GM19328 (cell line): ENCODE results near the gene CEP19.

ENCODE experiments used
- ATAC-seq: cut with Tn5 transposase; IDR thresholded peaks from one replicate; pipeline ENCODE4 v1.9.1; 2021; ENCODE audit warnings: mild to moderate bottlenecking, moderate library complexity; ENCODE audit not compliant: unreplicated experiment

Gene CEP19

GRCh38 chr3:196712514-196713413, 714 bp upstream of the CEP19 start:
- ATAC-seq, result peak; percentile 58

- no peak for ATAC-seq
Observed at GRCh38 chr3:196708467-196708866, 3.6 kb downstream of the CEP19 start.

DNA sequence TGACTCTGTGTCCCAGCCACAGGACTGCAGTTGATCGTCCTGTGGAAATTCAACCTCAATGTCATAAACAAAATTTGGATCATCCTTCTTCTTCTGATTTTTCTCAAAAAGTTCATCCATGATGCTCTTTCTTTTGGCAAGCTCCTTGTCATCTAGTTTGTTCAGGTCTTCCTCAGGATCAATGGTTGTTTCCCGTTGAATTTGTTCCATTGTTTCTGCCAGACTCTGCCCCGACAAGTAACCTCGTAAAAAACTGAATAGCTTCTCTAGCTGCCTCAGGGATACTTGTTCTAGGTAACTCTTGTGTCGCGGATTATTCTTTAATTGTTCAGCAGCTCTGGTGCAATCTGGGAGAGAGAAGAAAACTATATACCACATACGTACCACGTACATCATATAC, 4.5 kb downstream of the CEP19 start:
- ATAC-seq, result no peak

- ATAC-seq, result no peak
Observed at GRCh38 chr3:196706731-196707130, 5.3 kb downstream of the CEP19 start.

DNA sequence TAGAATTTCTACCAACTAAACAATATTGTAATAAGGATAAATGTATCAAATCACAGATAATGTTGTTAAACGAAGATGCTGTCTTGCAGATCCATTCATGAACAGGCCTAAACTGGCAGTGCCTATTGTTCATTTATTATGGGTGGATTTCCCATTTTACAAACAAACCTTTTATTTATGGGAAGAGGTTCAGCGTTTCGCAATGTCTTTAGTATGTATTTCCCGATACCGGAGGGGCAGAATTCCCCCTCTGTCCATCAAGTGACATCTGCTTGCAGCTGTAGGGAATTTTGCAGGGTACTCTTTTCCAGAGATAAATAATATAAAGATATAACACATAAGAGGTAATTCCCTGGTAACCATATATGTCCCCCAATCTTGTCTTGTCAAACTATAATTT, 5.7 kb downstream of the CEP19 start:
- ATAC-seq, result no peak

- no peak for ATAC-seq
Observed at GRCh38 chr3:196700801-196701200, 11.2 kb downstream of the CEP19 start.

- ATAC-seq, result no peak
Observed at GRCh38 chr3:196699749-196700148, 12.3 kb downstream of the CEP19 start.

DNA sequence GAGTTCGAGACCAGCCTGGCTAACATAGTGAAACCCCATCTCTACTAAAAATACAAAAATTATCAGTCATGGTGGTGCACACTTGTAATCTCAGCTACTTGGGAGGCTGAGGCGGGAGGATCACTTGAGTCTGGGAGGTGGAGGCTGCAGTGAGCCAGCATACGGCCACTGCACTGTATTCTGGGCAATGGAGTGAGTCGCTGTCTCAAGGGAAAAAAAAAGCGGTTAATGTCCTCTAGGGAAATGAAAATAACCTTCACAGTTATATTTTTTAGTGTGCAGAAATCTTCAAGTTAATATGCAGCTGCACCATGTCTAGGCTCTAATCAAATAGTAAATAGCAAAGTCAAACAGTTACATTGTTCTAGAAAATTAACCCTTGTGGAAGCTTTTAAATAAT, 14.8 kb downstream of the CEP19 start:
- ATAC-seq, result no peak

DNA sequence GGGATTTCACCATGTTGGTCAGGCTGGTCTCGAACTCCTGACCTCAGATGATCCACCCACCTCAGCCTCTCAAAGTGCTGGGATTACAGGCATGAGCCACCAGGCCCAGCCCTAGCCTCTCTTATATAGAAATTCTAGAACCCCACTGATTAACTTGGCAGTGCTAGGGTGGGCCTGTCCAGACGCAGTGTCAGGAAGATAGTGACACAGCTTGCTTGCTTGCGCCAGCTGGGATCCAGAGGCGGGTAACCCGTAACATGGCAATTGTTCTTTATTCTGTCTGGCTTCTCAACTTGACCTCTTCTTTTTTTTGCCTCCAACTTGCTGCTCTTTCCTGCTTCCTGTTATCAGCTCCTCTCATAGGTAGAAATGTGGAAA, 16.2 kb downstream of the CEP19 start:
- no peak for ATAC-seq

DNA sequence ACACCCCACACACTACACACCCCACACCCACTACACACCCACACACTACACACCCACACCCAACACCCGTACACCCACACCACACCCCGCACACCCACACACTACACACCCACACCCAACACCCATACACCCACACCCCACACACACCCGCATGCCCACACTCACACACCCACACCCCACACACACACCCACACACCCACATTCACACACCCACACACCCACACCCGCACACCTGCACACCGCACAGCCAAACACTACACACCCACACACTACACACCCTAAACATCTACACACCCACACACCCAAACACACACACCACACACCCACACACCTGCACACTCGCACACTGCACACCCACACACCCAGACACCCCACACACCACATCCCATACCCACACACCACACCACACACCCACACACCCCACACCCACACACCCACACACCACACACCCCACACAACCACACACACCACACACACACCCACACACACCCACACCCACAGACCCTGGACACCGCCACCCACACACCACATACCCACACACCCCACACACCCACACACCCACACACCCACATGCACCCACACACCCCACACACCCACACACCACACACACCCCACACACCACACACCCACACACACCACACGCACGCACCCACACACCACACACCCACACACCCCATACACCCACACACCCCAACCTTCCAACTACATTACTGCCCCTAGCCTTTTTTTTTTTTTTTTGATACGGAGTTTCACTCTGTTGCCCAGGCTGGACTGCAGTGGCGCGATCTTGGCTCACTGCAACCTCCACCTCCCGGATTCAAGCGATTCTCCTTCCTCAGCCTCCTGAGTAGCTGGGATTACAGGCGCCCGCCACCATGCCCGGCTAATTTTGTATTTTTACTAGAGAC, 16.9 kb downstream of the CEP19 start:
- ATAC-seq, result no peak

- no peak for ATAC-seq
Observed at GRCh38 chr3:196694202-196694638, 17.8 kb downstream of the CEP19 start.

DNA sequence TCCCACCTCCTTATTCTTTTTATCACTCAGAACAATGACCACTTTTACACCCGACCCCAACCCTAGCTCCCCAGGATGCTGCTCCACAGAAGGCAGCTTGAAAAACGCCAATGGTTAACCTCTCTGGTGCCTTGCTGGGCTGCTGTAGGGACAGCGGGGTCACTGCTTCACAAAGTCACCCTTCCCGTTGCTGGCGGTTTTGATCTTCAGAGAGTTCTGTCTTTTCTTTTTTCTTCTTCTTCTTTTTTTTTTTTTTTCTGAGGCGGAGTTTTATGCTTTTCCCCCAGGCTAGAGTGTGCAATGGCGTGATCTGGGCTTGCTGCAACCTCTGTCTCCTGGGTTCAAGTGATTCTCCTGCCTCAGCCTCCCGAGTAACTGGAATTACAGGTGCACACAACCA, 20.7 kb downstream of the CEP19 start:
- no peak for ATAC-seq

GRCh38 chr3:196689941-196690660, 21.9 kb downstream of the CEP19 start:
- no peak for ATAC-seq

GRCh38 chr3:196688349-196688748, 23.7 kb downstream of the CEP19 start:
- ATAC-seq, result no peak

- no peak for ATAC-seq
Observed at GRCh38 chr3:196686436-196686835, 25.6 kb downstream of the CEP19 start.

GRCh38 chr3:196684548-196685407, 27.3 kb downstream of the CEP19 start:
- ATAC-seq, result peak; percentile 80

DNA sequence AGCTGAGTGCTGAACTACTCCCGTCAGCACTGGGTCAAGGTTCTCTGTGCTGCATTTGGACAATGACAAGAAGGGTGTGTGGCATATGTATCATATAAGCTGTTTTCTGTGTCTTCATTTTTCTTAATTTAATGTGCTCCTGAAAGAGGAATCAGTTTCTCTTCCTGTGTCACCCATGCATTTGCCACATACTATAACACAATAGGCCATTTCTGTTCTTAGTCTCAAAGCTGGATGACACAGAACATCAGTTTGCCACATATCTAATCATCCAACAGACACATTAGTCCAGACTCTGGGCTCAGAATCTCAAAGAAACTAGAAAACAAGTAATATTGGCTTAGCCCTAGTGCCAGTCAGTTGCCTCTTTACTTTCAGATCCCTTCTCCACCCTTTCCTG, 34.1 kb downstream of the CEP19 start:
- ATAC-seq, result no peak

GRCh38 chr3:196677353-196677752, 34.7 kb downstream of the CEP19 start:
- ATAC-seq, result no peak

DNA sequence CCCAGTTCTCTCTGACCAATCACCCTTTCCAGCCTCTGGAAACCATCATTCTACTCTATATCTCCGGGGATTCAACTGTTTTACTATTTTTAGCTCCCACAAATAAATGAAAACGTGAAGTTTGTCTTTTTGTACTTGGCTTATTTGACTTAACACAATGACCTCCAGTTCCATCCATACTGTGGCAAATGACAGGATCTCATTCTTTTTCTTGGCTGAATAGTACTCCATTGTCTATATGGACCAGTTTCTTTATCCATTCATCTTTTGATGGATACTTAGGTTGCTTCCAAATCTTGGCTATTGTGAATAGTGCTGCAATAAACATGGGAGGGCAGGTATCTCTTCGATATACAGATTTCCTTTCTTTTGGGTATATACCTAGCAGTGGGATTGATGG, 38.4 kb downstream of the CEP19 start:
- no peak for ATAC-seq

GRCh38 chr3:196670339-196670738, 41.7 kb downstream of the CEP19 start:
- ATAC-seq, result no peak
